Measurements from ENCODE around the gene EMP2. TPM values are rescaled to one million over a fixed set of nuclear protein-coding genes. Genes with fewer than 3 reads are reported as not detected.

Gene EMP2
- total RNA-seq, 1 experiment from 2014 or later = not detected

DNA sequence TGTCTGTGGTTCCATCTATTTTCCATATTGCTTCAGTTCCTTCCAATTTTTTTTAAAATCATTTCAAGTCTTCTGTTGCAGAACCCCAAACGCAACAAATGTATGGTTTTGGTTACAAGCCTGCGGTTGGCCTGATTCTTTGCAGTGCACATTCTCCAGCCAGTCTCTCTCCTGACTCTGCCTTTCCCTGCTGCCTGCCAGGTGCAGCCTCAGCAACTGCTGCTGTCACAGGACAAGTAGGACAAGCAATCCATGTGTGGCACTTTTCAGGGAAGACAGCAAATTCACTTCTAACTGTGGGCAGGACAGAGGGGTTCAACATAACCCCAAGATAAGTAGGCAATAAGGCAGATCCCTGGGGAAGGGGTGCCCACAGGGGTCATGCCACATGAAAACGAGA, 24.2 kb downstream of the EMP2 start:
- Histone ChIP-seq H2AFZ (ENCODE audit: low read length) (no peak overlapping the region), H3K36me3 (ENCODE audit: insufficient read depth, low read length) (no peaks in the 10 kb centered on the region), H3K4me3 (ENCODE audit: low read length) (no peak overlapping the region), H3K4me2 (ENCODE audit: low read depth, low read length, poor library complexity, severe bottlenecking) (no peak overlapping the region), H3K9me3 (ENCODE audit: low read length) (no peaks in the 10 kb centered on the region), H4K20me1 (ENCODE audit: insufficient read depth, low read depth, low read length) (no peaks in the 10 kb centered on the region), H3K79me2 (ENCODE audit: low read length) (no peaks in the 10 kb centered on the region), H3K4me1 (ENCODE audit: low read length) (peaks cover 12% of the 10 kb centered on the region), H3K9ac (ENCODE audit: low read length) (no peak overlapping the region), H3K27ac (ENCODE audit: low read length) (no peak overlapping the region), H3K9me2 (replicated peaks; ENCODE audit: insufficient read depth, low read length) (no peaks in the 10 kb centered on the region), H3K27me3 (ENCODE audit: low read length) (no peaks in the 10 kb centered on the region)
- DNase-seq = no peak

GRCh38 chr16:10554569-10554968, 25.8 kb downstream of the EMP2 start:
- H3K36me3 ChIP-seq (ENCODE audit: insufficient read depth, low read length) = no peaks in the 10 kb centered on the region
- no peaks in the 10 kb centered on the region for H3K9me3 ChIP-seq (ENCODE audit: low read length)
- H3K4me2 ChIP-seq (ENCODE audit: low read depth, low read length, poor library complexity, severe bottlenecking) = no peak overlapping the region
- H3K79me2 ChIP-seq (ENCODE audit: low read length) = no peaks in the 10 kb centered on the region
- peaks cover 12% of the 10 kb centered on the region for H3K4me1 ChIP-seq (ENCODE audit: low read length)
- no peak overlapping the region for H3K27ac ChIP-seq (ENCODE audit: low read length)
- no peaks in the 10 kb centered on the region for H4K20me1 ChIP-seq (ENCODE audit: insufficient read depth, low read depth, low read length)
- no peak overlapping the region for H2AFZ ChIP-seq (ENCODE audit: low read length)
- no peak overlapping the region for H3K9ac ChIP-seq (ENCODE audit: low read length)
- no peak for DNase-seq
- H3K4me3 ChIP-seq (ENCODE audit: low read length) = no peak overlapping the region
- no peaks in the 10 kb centered on the region for H3K27me3 ChIP-seq (ENCODE audit: low read length)
- H3K9me2 ChIP-seq (replicated peaks; ENCODE audit: insufficient read depth, low read length) = no peaks in the 10 kb centered on the region

- Histone ChIP-seq H3K27me3 (ENCODE audit: low read length) (peaks cover 4% of the 10 kb centered on the region; the same call in 1 of the 2 replicates), H3K4me2 (ENCODE audit: low read depth, low read length, poor library complexity, severe bottlenecking) (peak overlapping the region; percentile 76), H3K36me3 (ENCODE audit: insufficient read depth, low read length) (no peaks in the 10 kb centered on the region), H3K79me2 (ENCODE audit: low read length) (no peaks in the 10 kb centered on the region), H3K9ac (ENCODE audit: low read length) (peak overlapping the region; percentile 61), H4K20me1 (ENCODE audit: insufficient read depth, low read depth, low read length) (no peaks in the 10 kb centered on the region), H3K9me2 (replicated peaks; ENCODE audit: insufficient read depth, low read length) (no peaks in the 10 kb centered on the region), H2AFZ (ENCODE audit: low read length) (peak overlapping the region; percentile 89), H3K27ac (ENCODE audit: low read length) (no peak overlapping the region), H3K4me3 (ENCODE audit: low read length) (peak overlapping the region; percentile 62), H3K4me1 (ENCODE audit: low read length) (peaks cover 12% of the 10 kb centered on the region), H3K9me3 (ENCODE audit: low read length) (peaks cover 7% of the 10 kb centered on the region)
- DNase-seq = peak; percentile 94
These were observed 27.4 kb downstream of the EMP2 start for GRCh38 chr16:10552998-10553491.

DNA sequence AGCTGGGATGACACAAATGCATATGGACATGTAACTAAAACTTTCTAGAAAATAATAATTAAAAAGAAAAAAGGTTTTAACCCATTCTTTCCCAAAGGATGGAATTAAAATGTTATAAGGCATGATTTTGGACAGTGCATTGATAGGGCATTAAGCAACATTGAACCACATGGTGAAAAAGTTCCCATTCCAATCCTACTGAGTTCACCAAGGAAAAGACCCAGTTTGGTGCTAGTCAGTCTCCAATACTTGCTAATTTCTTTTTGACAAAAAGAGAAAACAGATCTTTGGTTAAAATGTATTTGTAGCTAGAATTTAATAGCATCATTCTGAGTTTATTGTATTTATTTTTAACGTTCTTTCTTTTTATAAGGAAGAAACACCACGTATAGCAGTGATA, 28.1 kb downstream of the EMP2 start:
- no peaks in the 10 kb centered on the region for H3K9me2 ChIP-seq (replicated peaks; ENCODE audit: insufficient read depth, low read length)
- H3K36me3 ChIP-seq (ENCODE audit: insufficient read depth, low read length) = no peaks in the 10 kb centered on the region
- no peaks in the 10 kb centered on the region for H4K20me1 ChIP-seq (ENCODE audit: insufficient read depth, low read depth, low read length)
- H3K9ac ChIP-seq (ENCODE audit: low read length) = no peak overlapping the region
- no peak for DNase-seq
- peak overlapping the region; percentile 89; the same call in 1 of the 2 replicates for H2AFZ ChIP-seq (ENCODE audit: low read length)
- H3K9me3 ChIP-seq (ENCODE audit: low read length) = peaks cover 7% of the 10 kb centered on the region
- no peak overlapping the region for H3K27ac ChIP-seq (ENCODE audit: low read length)
- no peaks in the 10 kb centered on the region for H3K79me2 ChIP-seq (ENCODE audit: low read length)
- H3K4me1 ChIP-seq (ENCODE audit: low read length) = peaks cover 12% of the 10 kb centered on the region
- peak overlapping the region; percentile 76 for H3K4me2 ChIP-seq (ENCODE audit: low read depth, low read length, poor library complexity, severe bottlenecking)
- H3K27me3 ChIP-seq (ENCODE audit: low read length) = peaks cover 4% of the 10 kb centered on the region; the same call in 1 of the 2 replicates
- no peak overlapping the region for H3K4me3 ChIP-seq (ENCODE audit: low read length)

- Histone ChIP-seq H3K9ac (ENCODE audit: low read length) (no peak overlapping the region), H3K79me2 (ENCODE audit: low read length) (no peaks in the 10 kb centered on the region), H3K9me2 (replicated peaks; ENCODE audit: insufficient read depth, low read length) (no peaks in the 10 kb centered on the region), H4K20me1 (ENCODE audit: insufficient read depth, low read depth, low read length) (no peaks in the 10 kb centered on the region), H3K4me2 (ENCODE audit: low read depth, low read length, poor library complexity, severe bottlenecking) (no peak overlapping the region), H3K4me1 (ENCODE audit: low read length) (peaks cover 12% of the 10 kb centered on the region), H3K4me3 (ENCODE audit: low read length) (no peak overlapping the region), H2AFZ (ENCODE audit: low read length) (no peak overlapping the region), H3K27ac (ENCODE audit: low read length) (no peak overlapping the region), H3K36me3 (ENCODE audit: insufficient read depth, low read length) (no peaks in the 10 kb centered on the region), H3K9me3 (ENCODE audit: low read length) (peaks cover 7% of the 10 kb centered on the region), H3K27me3 (ENCODE audit: low read length) (peaks cover 4% of the 10 kb centered on the region; the same call in 1 of the 2 replicates)
- no peak for DNase-seq
These were observed 28.5 kb downstream of the EMP2 start for GRCh38 chr16:10551881-10552280.

DNA sequence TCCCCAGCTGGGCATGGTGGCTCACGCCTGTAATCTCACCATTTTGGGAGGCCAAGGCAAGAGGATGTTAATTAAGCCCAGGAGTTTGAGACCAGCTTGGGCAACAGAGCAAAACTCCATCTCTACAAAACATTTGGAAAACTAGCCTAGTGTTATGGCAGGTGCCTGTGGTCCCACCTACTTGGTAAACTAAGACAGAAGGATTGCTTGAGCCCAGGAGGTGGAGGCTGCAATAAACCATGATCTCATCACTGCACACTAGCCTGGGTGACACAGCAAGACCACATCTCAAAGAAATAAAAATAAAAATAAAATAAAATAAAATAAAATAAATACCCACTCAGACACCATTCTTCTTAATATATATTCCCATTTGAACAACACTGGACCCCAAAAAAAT, 32.0 kb downstream of the EMP2 start:
- Histone ChIP-seq H4K20me1 (ENCODE audit: insufficient read depth, low read depth, low read length) (no peaks in the 10 kb centered on the region), H3K9me3 (ENCODE audit: low read length) (peaks cover 7% of the 10 kb centered on the region), H2AFZ (ENCODE audit: low read length) (no peak overlapping the region), H3K79me2 (ENCODE audit: low read length) (no peaks in the 10 kb centered on the region), H3K4me3 (ENCODE audit: low read length) (no peak overlapping the region), H3K27me3 (ENCODE audit: low read length) (peaks cover 4% of the 10 kb centered on the region; the same call in 1 of the 2 replicates), H3K9me2 (replicated peaks; ENCODE audit: insufficient read depth, low read length) (no peaks in the 10 kb centered on the region), H3K9ac (ENCODE audit: low read length) (no peak overlapping the region), H3K36me3 (ENCODE audit: insufficient read depth, low read length) (no peaks in the 10 kb centered on the region), H3K4me2 (ENCODE audit: low read depth, low read length, poor library complexity, severe bottlenecking) (no peak overlapping the region), H3K27ac (ENCODE audit: low read length) (no peak overlapping the region), H3K4me1 (ENCODE audit: low read length) (peaks cover 9% of the 10 kb centered on the region)
- DNase-seq = no peak

DNA sequence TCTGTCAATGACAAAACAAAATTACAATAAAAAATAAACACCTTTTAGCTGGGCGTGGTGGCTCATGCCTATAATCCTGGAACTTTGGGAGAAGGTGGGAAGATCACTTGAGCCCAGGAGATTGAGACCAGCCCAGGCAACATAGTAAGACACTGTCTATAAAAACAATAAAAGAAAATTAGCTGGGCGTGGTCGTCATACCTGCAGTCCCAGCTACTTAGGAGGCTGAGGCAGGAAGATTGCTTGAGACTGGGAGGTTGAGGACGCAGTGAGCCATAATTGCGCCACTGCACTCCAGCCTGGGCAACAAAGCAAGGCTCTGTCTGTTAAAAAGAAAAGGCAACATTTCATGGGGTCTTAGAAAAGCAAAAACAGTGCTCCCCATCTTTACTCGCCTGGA, 32.7 kb downstream of the EMP2 start:
- Histone ChIP-seq H2AFZ (ENCODE audit: low read length) (no peak overlapping the region), H3K4me3 (ENCODE audit: low read length) (no peak overlapping the region), H4K20me1 (ENCODE audit: insufficient read depth, low read depth, low read length) (no peaks in the 10 kb centered on the region), H3K27me3 (ENCODE audit: low read length) (peaks cover 4% of the 10 kb centered on the region; the same call in 1 of the 2 replicates), H3K9me3 (ENCODE audit: low read length) (peaks cover 7% of the 10 kb centered on the region), H3K9me2 (replicated peaks; ENCODE audit: insufficient read depth, low read length) (no peaks in the 10 kb centered on the region), H3K4me1 (ENCODE audit: low read length) (peaks cover 3% of the 10 kb centered on the region), H3K9ac (ENCODE audit: low read length) (no peak overlapping the region), H3K27ac (ENCODE audit: low read length) (no peak overlapping the region), H3K36me3 (ENCODE audit: insufficient read depth, low read length) (no peaks in the 10 kb centered on the region), H3K4me2 (ENCODE audit: low read depth, low read length, poor library complexity, severe bottlenecking) (no peak overlapping the region), H3K79me2 (ENCODE audit: low read length) (no peaks in the 10 kb centered on the region)
- no peak for DNase-seq

DNA sequence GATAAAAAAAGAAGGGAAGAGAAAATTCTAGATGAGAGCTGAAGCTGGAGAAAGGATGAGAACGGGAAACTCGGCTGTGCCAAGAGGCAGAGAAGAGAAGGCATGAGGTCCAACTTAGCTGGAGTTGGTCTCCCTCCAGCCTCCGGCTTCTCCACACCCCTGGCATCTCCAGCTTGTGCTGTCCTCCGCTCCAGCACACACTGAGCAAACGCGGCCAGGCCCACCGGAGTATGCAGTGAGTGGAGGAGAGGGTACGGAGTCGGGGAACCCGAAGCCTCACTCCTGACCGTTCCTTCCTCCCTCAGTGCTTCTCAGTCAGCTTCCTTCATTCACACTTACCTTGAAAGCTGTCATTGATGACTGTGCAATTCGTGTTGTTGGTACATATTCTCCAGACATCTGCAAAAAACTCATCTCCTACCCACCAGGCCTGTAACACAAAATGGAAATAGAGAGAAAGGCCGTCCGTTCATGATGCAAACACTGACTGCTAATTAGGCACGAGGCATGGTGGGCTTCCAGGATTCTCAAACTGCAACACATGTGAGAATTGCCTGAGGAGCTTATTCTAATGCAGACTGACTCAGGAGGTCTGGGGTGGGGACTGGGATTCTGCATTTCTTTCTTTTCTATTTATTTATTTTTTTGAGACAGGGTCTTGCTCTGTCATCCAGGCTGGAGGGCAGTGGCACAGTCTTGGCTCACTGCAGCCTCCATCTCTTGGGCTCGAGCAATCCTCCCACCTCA, 37.0 kb downstream of the EMP2 start:
- DNase-seq = no peak
- H3K27me3 ChIP-seq (ENCODE audit: low read length) = no peaks in the 10 kb centered on the region; the same call in 1 of the 2 replicates
- no peak overlapping the region for H2AFZ ChIP-seq (ENCODE audit: low read length)
- no peak overlapping the region for H3K4me2 ChIP-seq (ENCODE audit: low read depth, low read length, poor library complexity, severe bottlenecking)
- H3K9me2 ChIP-seq (replicated peaks; ENCODE audit: insufficient read depth, low read length) = no peaks in the 10 kb centered on the region
- H3K9ac ChIP-seq (ENCODE audit: low read length) = no peak overlapping the region
- H3K36me3 ChIP-seq (ENCODE audit: insufficient read depth, low read length) = no peaks in the 10 kb centered on the region
- no peaks in the 10 kb centered on the region for H3K79me2 ChIP-seq (ENCODE audit: low read length)
- no peaks in the 10 kb centered on the region for H4K20me1 ChIP-seq (ENCODE audit: insufficient read depth, low read depth, low read length)
- H3K4me3 ChIP-seq (ENCODE audit: low read length) = no peak overlapping the region
- no peak overlapping the region for H3K27ac ChIP-seq (ENCODE audit: low read length)
- no peaks in the 10 kb centered on the region for H3K4me1 ChIP-seq (ENCODE audit: low read length)
- peaks cover 3% of the 10 kb centered on the region; the same call in 1 of the 2 replicates for H3K9me3 ChIP-seq (ENCODE audit: low read length)
